HEK293 (cell line): Measurements from ENCODE around the gene TMEM132A.

Experiments
- CTCF ChIA-PET: fragments of 350-600 bp; formaldehyde crosslinking; extraction: SDS; loops from one replicate; lab custom pipeline; 2021; ENCODE audit warnings: antibody characterized with exemption; lab: Yijun Ruan, JAX
- POLR2A ChIA-PET: fragments of 300-600 bp; formaldehyde crosslinking; extraction: SDS; loops from one replicate; lab custom pipeline; 2020; ENCODE audit warnings: antibody characterized with exemption, inconsistent platforms; lab: Yijun Ruan, JAX
- H3K27ac ChIP-seq: fragments of 200-500 bp; sonication (Bioruptor generic); 2 replicates; pipeline ENCODE4 v1.5.1; 2014; ENCODE audit warnings: low read depth, low read length, control low read depth, inconsistent platforms; ENCODE audit errors: extremely low read depth
- H3K36me3 ChIP-seq, 2 experiments: fragments of 200-500 bp in 1 of 2; sonication (Bioruptor generic) in 1 of 2; 1 replicate in 1 of 2; 2 replicates in 1 of 2; pipeline ENCODE4 v1.5.1; 2014 to 2017; ENCODE audit warnings: inconsistent platforms in 2 of 2, low read length in 2 of 2; ENCODE audit not compliant: control insufficient read depth in 2 of 2, insufficient read depth in 1 of 2
- H3K4me1 ChIP-seq: fragments of 200-500 bp; sonication (Bioruptor generic); 2 replicates; pipeline ENCODE4 v1.5.1; 2014; ENCODE audit warnings: mild to moderate bottlenecking, low read length, inconsistent platforms; ENCODE audit not compliant: control insufficient read depth, insufficient read depth
- H3K4me3 ChIP-seq: 2 replicates; pipeline ENCODE4 v1.5.1; 2011; ENCODE audit warnings: low read depth, mild to moderate bottlenecking, control low read depth, low read length, moderate library complexity
- H3K9me3 ChIP-seq: fragments of 200-500 bp; sonication (Bioruptor generic); 2 replicates; pipeline ENCODE4 v1.5.1; 2014; ENCODE audit warnings: low read depth, low read length, inconsistent platforms; ENCODE audit not compliant: control insufficient read depth, insufficient read depth
- BCL11A ChIP-seq: fragments of 450-650 bp; formaldehyde crosslinking; IDR thresholded peaks from 2 replicates; pipeline ENCODE4 v1.5.1; 2016; ENCODE audit warnings: low read depth, missing biosample characterization, missing genetic modification characterization
- GFI1B ChIP-seq: fragments of 450-650 bp; formaldehyde crosslinking; IDR thresholded peaks from 2 replicates; pipeline ENCODE4 v1.5.1; 2016; ENCODE audit warnings: missing biosample characterization, missing genetic modification characterization
- GLI4 ChIP-seq: fragments of 450-650 bp; formaldehyde crosslinking; IDR thresholded peaks from 2 replicates; pipeline ENCODE4 v1.5.1; 2016; ENCODE audit warnings: missing biosample characterization, missing genetic modification characterization
- KLF10 ChIP-seq: fragments of 450-650 bp; IDR thresholded peaks from 2 replicates; pipeline ENCODE4 v1.5.1; 2018; ENCODE audit warnings: missing biosample characterization, mild to moderate bottlenecking, missing genetic modification characterization
- KLF7 ChIP-seq: fragments of 450-650 bp; formaldehyde crosslinking; IDR thresholded peaks from 2 replicates; pipeline ENCODE4 v1.5.1; 2016; ENCODE audit warnings: missing biosample characterization, missing genetic modification characterization, borderline replicate concordance
- MEIS1 ChIP-seq: sonication (generic); formaldehyde crosslinking; IDR thresholded peaks from 2 replicates; pipeline ENCODE4 v1.8.1; 2022; ENCODE audit warnings: missing genetic modification reagents, mild to moderate bottlenecking, borderline replicate concordance
- OVOL3 ChIP-seq: fragments of 450-650 bp; formaldehyde crosslinking; IDR thresholded peaks from 2 replicates; pipeline ENCODE4 v1.5.1; 2016; ENCODE audit warnings: missing biosample characterization, missing genetic modification characterization
- PBX3 ChIP-seq: sonication (generic); formaldehyde crosslinking; IDR thresholded peaks from 2 replicates; pipeline ENCODE4 v1.8.1; 2022; ENCODE audit warnings: mild to moderate bottlenecking, moderate library complexity, missing genetic modification reagents
- RBAK ChIP-seq: fragments of 450-650 bp; formaldehyde crosslinking; IDR thresholded peaks from 2 replicates; pipeline ENCODE4 v1.5.1; 2016; ENCODE audit warnings: missing biosample characterization, missing genetic modification characterization
- ZBTB17 ChIP-seq: fragments of 450-650 bp; formaldehyde crosslinking; IDR thresholded peaks from 2 replicates; pipeline ENCODE4 v1.5.1; 2016; ENCODE audit warnings: missing biosample characterization, missing genetic modification characterization
- ZNF140 ChIP-seq: fragments of 450-650 bp; formaldehyde crosslinking; IDR thresholded peaks from 2 replicates; pipeline ENCODE4 v1.5.1; 2016; ENCODE audit warnings: missing biosample characterization, missing genetic modification characterization
- ZNF221 ChIP-seq: fragments of 450-650 bp; formaldehyde crosslinking; IDR thresholded peaks from 2 replicates; pipeline ENCODE4 v1.5.1; 2017; ENCODE audit warnings: missing biosample characterization, missing genetic modification characterization, borderline replicate concordance
- ZNF335 ChIP-seq: fragments of 450-650 bp; formaldehyde crosslinking; conservative IDR thresholded peaks from 2 replicates; pipeline ENCODE4 v1.5.1; 2016; ENCODE audit warnings: missing biosample characterization, missing genetic modification characterization
- ZNF366 ChIP-seq: fragments of 450-650 bp; formaldehyde crosslinking; conservative IDR thresholded peaks from 2 replicates; pipeline ENCODE4 v1.5.1; 2016; ENCODE audit warnings: missing biosample characterization, missing genetic modification characterization
- ZNF426 ChIP-seq: fragments of 450-650 bp; formaldehyde crosslinking; IDR thresholded peaks from 2 replicates; pipeline ENCODE4 v1.5.1; 2017; ENCODE audit warnings: missing biosample characterization, missing genetic modification characterization, mild to moderate bottlenecking, inconsistent platforms, moderate library complexity
- ZNF48 ChIP-seq: fragments of 450-650 bp; formaldehyde crosslinking; IDR thresholded peaks from 2 replicates; pipeline ENCODE4 v1.5.1; 2016; ENCODE audit warnings: missing biosample characterization, missing genetic modification characterization
- ZNF529 ChIP-seq: fragments of 450-650 bp; formaldehyde crosslinking; IDR thresholded peaks from 2 replicates; pipeline ENCODE4 v1.5.1; 2017; ENCODE audit warnings: missing genetic modification characterization, missing biosample characterization; ENCODE audit not compliant: insufficient replicate concordance
- ZNF561 ChIP-seq: fragments of 450-650 bp; IDR thresholded peaks from 2 replicates; pipeline ENCODE4 v1.5.1; 2018; ENCODE audit warnings: missing biosample characterization, missing genetic modification characterization, borderline replicate concordance
- ZNF585B ChIP-seq: fragments of 450-650 bp; formaldehyde crosslinking; IDR thresholded peaks from 2 replicates; pipeline ENCODE4 v1.5.1; 2016; ENCODE audit warnings: missing biosample characterization, missing genetic modification characterization
- ZNF645 ChIP-seq: fragments of 450-650 bp; formaldehyde crosslinking; IDR thresholded peaks from 2 replicates; pipeline ENCODE4; 2016; ENCODE audit warnings: missing biosample characterization, missing genetic modification characterization
- ZSCAN16 ChIP-seq: fragments of 450-650 bp; formaldehyde crosslinking; IDR thresholded peaks from 2 replicates; pipeline ENCODE4 v1.5.1; 2016; ENCODE audit warnings: missing biosample characterization, missing genetic modification characterization
- ZSCAN30 ChIP-seq: fragments of 450-650 bp; IDR thresholded peaks from 2 replicates; pipeline ENCODE4 v1.5.1; 2018; ENCODE audit warnings: missing biosample characterization, mild to moderate bottlenecking, missing genetic modification characterization, moderate library complexity
- TF ChIP-seq, protein P1 (sequence below): fragments of 450-650 bp; formaldehyde crosslinking; conservative IDR thresholded peaks from 2 replicates; pipeline ENCODE4 v1.5.1; 2016; ENCODE audit warnings: low read depth, missing biosample characterization, missing genetic modification characterization
- TF ChIP-seq, protein P2 (sequence below): fragments of 450-650 bp; formaldehyde crosslinking; IDR thresholded peaks from 2 replicates; pipeline ENCODE4 v1.5.1; 2016; ENCODE audit warnings: missing biosample characterization, missing genetic modification characterization
- TF ChIP-seq, protein P3 (sequence below): fragments of 450-650 bp; formaldehyde crosslinking; IDR thresholded peaks from 2 replicates; pipeline ENCODE4 v1.5.1; 2016; ENCODE audit warnings: missing biosample characterization, missing genetic modification characterization

The TMEM132A gene

GRCh38 chr11:60929764-60930163, 5.5 kb downstream of the TMEM132A start (continued):
- TF ChIP-seq RBAK (tag by site-specific recombination) (no peak), ZSCAN16 (no peak), PBX3 (CRISPR knock-in tag) (no peak), ZNF426 (tag by site-specific recombination) (no peak)
- TF ChIP-seq, protein P1, sequence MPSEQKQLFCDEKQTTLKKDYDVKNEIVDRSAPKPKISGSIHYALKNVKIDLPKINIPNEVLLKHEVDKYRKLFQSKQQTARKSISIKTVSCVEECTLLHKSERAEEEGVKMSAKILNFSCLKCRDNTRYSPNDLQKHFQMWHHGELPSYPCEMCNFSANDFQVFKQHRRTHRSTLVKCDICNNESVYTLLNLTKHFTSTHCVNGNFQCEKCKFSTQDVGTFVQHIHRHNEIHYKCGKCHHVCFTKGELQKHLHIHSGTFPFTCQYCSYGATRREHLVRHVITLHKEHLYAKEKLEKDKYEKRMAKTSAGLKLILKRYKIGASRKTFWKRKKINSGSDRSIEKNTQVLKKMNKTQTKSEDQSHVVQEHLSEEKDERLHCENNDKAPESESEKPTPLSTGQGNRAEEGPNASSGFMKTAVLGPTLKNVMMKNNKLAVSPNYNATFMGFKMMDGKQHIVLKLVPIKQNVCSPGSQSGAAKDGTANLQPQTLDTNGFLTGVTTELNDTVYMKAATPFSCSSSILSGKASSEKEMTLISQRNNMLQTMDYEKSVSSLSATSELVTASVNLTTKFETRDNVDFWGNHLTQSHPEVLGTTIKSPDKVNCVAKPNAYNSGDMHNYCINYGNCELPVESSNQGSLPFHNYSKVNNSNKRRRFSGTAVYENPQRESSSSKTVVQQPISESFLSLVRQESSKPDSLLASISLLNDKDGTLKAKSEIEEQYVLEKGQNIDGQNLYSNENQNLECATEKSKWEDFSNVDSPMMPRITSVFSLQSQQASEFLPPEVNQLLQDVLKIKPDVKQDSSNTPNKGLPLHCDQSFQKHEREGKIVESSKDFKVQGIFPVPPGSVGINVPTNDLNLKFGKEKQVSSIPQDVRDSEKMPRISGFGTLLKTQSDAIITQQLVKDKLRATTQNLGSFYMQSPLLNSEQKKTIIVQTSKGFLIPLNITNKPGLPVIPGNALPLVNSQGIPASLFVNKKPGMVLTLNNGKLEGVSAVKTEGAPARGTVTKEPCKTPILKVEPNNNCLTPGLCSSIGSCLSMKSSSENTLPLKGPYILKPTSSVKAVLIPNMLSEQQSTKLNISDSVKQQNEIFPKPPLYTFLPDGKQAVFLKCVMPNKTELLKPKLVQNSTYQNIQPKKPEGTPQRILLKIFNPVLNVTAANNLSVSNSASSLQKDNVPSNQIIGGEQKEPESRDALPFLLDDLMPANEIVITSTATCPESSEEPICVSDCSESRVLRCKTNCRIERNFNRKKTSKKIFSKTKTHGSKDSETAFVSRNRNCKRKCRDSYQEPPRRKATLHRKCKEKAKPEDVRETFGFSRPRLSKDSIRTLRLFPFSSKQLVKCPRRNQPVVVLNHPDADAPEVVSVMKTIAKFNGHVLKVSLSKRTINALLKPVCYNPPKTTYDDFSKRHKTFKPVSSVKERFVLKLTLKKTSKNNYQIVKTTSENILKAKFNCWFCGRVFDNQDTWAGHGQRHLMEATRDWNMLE (tag by site-specific recombination) = no peak

GRCh38 chr11:60930394-60930793, 6.1 kb downstream of the TMEM132A start:
- no peak overlapping the region for H3K27ac ChIP-seq
- H3K4me1 ChIP-seq = no peaks in the 10 kb centered on the region
- H3K4me3 ChIP-seq = no peak overlapping the region
- TF ChIP-seq ZNF561 (tag by site-specific recombination) = no peak
- TF ChIP-seq ZNF48 (tag by site-specific recombination) = no peak
- no peak for TF ChIP-seq ZBTB17
- TF ChIP-seq BCL11A = no peak
- POLR2A ChIA-PET = interaction anchor here (2.1 kb wide), 1 partner anchor 17 kb away, joined by 8 read pairs; the partner anchor contains the start of gene TMEM109
- no peaks in the 10 kb centered on the region for H3K9me3 ChIP-seq
- H3K36me3 ChIP-seq = peaks cover 0 to 82% of the 10 kb centered on the region in 2 experiments; a peak in 1 of 3 replicates
- CTCF ChIA-PET = no interaction called here

- ChIA-PET POLR2A (interaction anchor here (1.4 kb wide), 1 partner anchor 17 kb away, joined by 4 read pairs; no protein-coding TSS in a partner anchor), CTCF (no interaction called here)
- H3K36me3 ChIP-seq = peaks cover 0 to 85% of the 10 kb centered on the region in 2 experiments; a peak in 1 of 3 replicates
- TF ChIP-seq OVOL3 (no peak), ZNF366 (no peak), ZNF585B (tag by site-specific recombination) (no peak), GFI1B (tag by site-specific recombination) (no peak), GLI4 (no peak), MEIS1 (no peak), KLF10 (tag by site-specific recombination) (no peak), ZNF335 (tag by site-specific recombination) (no peak), ZNF529 (no peak), ZSCAN30 (tag by site-specific recombination) (no peak), ZNF140 (tag by site-specific recombination) (no peak), ZBTB17 (no peak), ZNF221 (tag by site-specific recombination) (no peak), KLF7 (tag by site-specific recombination) (no peak), ZNF645 (tag by site-specific recombination) (no peak)
- TF ChIP-seq, protein P2, sequence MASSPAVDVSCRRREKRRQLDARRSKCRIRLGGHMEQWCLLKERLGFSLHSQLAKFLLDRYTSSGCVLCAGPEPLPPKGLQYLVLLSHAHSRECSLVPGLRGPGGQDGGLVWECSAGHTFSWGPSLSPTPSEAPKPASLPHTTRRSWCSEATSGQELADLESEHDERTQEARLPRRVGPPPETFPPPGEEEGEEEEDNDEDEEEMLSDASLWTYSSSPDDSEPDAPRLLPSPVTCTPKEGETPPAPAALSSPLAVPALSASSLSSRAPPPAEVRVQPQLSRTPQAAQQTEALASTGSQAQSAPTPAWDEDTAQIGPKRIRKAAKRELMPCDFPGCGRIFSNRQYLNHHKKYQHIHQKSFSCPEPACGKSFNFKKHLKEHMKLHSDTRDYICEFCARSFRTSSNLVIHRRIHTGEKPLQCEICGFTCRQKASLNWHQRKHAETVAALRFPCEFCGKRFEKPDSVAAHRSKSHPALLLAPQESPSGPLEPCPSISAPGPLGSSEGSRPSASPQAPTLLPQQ = no peak
- TF ChIP-seq, protein P3, sequence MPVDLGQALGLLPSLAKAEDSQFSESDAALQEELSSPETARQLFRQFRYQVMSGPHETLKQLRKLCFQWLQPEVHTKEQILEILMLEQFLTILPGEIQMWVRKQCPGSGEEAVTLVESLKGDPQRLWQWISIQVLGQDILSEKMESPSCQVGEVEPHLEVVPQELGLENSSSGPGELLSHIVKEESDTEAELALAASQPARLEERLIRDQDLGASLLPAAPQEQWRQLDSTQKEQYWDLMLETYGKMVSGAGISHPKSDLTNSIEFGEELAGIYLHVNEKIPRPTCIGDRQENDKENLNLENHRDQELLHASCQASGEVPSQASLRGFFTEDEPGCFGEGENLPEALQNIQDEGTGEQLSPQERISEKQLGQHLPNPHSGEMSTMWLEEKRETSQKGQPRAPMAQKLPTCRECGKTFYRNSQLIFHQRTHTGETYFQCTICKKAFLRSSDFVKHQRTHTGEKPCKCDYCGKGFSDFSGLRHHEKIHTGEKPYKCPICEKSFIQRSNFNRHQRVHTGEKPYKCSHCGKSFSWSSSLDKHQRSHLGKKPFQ (tag by site-specific recombination) = no peak
Measured at GRCh38 chr11:60931917-60932316, 7.7 kb downstream of the TMEM132A start.

More at GRCh38 chr11:60931917-60932316, 7.7 kb downstream of the TMEM132A start:
- Histone ChIP-seq H3K4me3 (no peak overlapping the region), H3K4me1 (no peaks in the 10 kb centered on the region), H3K27ac (no peak overlapping the region), H3K9me3 (no peaks in the 10 kb centered on the region)
